ENCODE measurements around the gene SSH2.

Gene SSH2

GRCh38 chr17:29642171-29642611, 287.8 kb downstream of the SSH2 start:
- in situ Hi-C loops (cut with MboI; ENCODE audit: low sequenced_read_pairs), result loop anchor here (10.0 to 25.0 kb wide), 2 partner anchors 143 to 295 kb away; partner anchors contain the start of genes EFCAB5 and SSH2

- in situ Hi-C loops (cut with MboI; ENCODE audit: low sequenced_read_pairs), result loop anchor here (10.0 to 25.0 kb wide), 2 partner anchors 144 to 296 kb away; partner anchors contain the start of genes EFCAB5 and SSH2
Measured at GRCh38 chr17:29640981-29641642, 288.9 kb downstream of the SSH2 start.

GRCh38 chr17:29640413-29640812, 289.6 kb downstream of the SSH2 start:
- in situ Hi-C loops (cut with MboI; ENCODE audit: low sequenced_read_pairs), result loop anchor here (10.0 to 25.0 kb wide), 2 partner anchors 144 to 297 kb away; partner anchors contain the start of genes EFCAB5 and SSH2

- in situ Hi-C loops (cut with MboI; ENCODE audit: low sequenced_read_pairs), result loop anchor here (25.0 kb wide), 1 partner anchor 303 kb away; the partner anchor contains the start of genes EFCAB5 and SSH2
Measured at GRCh38 chr17:29633886-29634285, 296.1 kb downstream of the SSH2 start.

- in situ Hi-C loops (cut with MboI; ENCODE audit: low sequenced_read_pairs), result loop anchor here (25.0 kb wide), 1 partner anchor 307 kb away; the partner anchor contains the start of genes EFCAB5 and SSH2
Measured at GRCh38 chr17:29630630-29631193, 299.3 kb downstream of the SSH2 start.

- in situ Hi-C loops (cut with MboI; ENCODE audit: low sequenced_read_pairs), result loop anchor here (25.0 kb wide), 1 partner anchor 307 kb away; the partner anchor contains the start of genes EFCAB5 and SSH2
Measured at GRCh38 chr17:29629839-29630238, 300.2 kb downstream of the SSH2 start.

GRCh38 chr17:29628644-29629043, 301.4 kb downstream of the SSH2 start:
- in situ Hi-C loops (cut with MboI; ENCODE audit: low sequenced_read_pairs), result loop anchor here (25.0 kb wide), 1 partner anchor 309 kb away; the partner anchor contains the start of genes EFCAB5 and SSH2

- in situ Hi-C loops (cut with MboI; ENCODE audit: low sequenced_read_pairs), result loop anchor here (25.0 kb wide), 1 partner anchor 309 kb away; the partner anchor contains the start of genes EFCAB5 and SSH2
Measured at GRCh38 chr17:29627951-29628350, 302.1 kb downstream of the SSH2 start.

- in situ Hi-C loops (cut with MboI; ENCODE audit: low sequenced_read_pairs), result loop anchor here (25.0 kb wide), 1 partner anchor 312 kb away; the partner anchor contains the start of genes EFCAB5 and SSH2
Measured at GRCh38 chr17:29625037-29625750, 304.8 kb downstream of the SSH2 start.

- in situ Hi-C loops (cut with MboI; ENCODE audit: low sequenced_read_pairs), result no loop called here
Measured at GRCh38 chr17:29624586-29624985, 305.4 kb downstream of the SSH2 start.

- in situ Hi-C loops (cut with MboI; ENCODE audit: low sequenced_read_pairs), result no loop called here
Measured at GRCh38 chr17:29623283-29623647, 306.8 kb downstream of the SSH2 start.

- in situ Hi-C loops (cut with MboI; ENCODE audit: low sequenced_read_pairs), result no loop called here
Measured at GRCh38 chr17:29622337-29623282, 307.4 kb downstream of the SSH2 start, which contains the start of gene CORO6. Gene CORO6, minus strand, starts transcription at chr17:29622912. Its CDS starts 1,491 bp downstream, at chr17:29621421.

GRCh38 chr17:29621751-29622194, 308.3 kb downstream of the SSH2 start:
- in situ Hi-C loops (cut with MboI; ENCODE audit: low sequenced_read_pairs), result no loop called here

- in situ Hi-C loops (cut with MboI; ENCODE audit: low sequenced_read_pairs), result no loop called here
Measured at GRCh38 chr17:29620779-29621500, 309.1 kb downstream of the SSH2 start.

GRCh38 chr17:29620271-29620670, 309.8 kb downstream of the SSH2 start:
- in situ Hi-C loops (cut with MboI; ENCODE audit: low sequenced_read_pairs), result no loop called here

- in situ Hi-C loops (cut with MboI; ENCODE audit: low sequenced_read_pairs), result no loop called here
Measured at GRCh38 chr17:29619251-29619650, 310.8 kb downstream of the SSH2 start.

GRCh38 chr17:29618272-29619065, 311.6 kb downstream of the SSH2 start:
- in situ Hi-C loops (cut with MboI; ENCODE audit: low sequenced_read_pairs), result no loop called here

GRCh38 chr17:29617481-29618271, 312.4 kb downstream of the SSH2 start:
- in situ Hi-C loops (cut with MboI; ENCODE audit: low sequenced_read_pairs), result no loop called here
